A204.1 (cell line): ENCODE data around the gene IL13.

Experiments used
- FAIRE-seq: peaks from 2 replicates; lab custom pipeline; 2012; peaks lifted over from hg19 to GRCh38; lab: Jason Lieb, UNC

Gene IL13

DNA sequence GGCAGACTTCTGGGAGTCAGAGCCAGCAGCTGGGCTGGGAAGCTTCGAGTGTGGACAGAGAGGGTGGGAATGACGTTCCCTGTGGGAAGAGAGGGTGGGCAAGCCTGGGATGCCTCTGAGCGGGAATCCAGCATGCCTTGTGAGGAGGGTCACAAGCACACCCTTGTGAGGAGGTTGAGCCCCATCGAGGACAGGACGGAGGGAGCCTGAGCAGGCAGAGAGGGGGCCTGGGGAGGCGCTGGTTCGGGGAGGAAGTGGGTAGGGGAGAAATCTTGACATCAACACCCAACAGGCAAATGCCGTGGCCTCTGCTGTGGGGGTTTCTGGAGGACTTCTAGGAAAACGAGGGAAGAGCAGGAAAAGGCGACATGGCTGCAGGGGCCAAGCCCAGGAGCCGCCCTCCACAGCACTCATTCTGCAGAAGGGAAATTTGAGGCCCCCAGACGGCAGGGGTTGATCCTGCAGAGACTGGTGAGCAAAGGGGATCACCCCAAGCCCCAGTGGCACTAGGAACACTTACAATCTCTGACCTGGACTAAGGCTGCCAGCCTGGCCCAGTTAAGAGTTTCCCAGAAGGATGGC lies 1.1 kb upstream of the IL13 start:
- no peak for FAIRE-seq

DNA sequence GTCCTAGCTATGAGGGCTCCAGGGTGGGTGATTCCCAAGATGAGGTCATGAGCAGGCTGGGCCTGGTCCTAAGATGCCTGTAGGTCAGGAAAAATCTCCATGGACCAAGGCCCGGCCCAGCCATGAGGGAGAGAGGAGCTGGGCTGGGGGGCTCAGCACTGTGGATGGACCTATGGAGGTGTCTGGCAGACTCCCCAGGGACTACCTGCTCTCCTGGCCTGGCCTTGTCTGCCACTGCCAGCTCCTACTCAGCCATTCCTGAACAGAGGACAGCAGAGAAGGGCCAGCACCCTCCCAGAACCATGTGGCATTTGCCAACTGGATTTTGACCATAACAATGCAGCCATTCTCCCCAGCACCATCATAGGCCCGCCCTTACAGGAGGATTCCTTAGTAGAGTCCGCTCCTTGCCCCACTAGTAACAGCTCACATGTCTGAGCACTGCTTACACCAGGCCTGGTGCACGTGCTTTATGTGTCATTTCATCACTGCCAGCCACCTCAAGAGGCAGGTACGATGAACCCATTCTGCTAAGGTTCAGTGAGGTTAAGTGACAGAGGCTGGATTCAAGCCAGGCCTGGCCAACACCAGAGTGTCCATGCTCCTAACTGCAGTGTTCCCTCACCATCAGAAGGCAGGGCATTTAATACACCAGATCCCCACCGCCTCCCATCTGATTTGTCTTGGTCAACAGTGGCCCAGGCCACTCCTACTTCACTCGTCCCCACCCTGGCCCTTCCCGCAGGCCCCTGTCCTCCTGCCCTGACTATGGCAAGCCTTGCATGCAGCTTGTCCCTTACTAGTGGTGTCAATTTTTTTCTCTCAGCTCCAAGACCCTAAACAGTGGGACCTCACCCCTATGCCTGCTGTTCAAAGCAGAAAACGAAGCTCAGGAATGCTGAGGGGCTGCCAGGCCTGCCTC lies 669 bp downstream of the IL13 start:
- FAIRE-seq, result no peak

DNA sequence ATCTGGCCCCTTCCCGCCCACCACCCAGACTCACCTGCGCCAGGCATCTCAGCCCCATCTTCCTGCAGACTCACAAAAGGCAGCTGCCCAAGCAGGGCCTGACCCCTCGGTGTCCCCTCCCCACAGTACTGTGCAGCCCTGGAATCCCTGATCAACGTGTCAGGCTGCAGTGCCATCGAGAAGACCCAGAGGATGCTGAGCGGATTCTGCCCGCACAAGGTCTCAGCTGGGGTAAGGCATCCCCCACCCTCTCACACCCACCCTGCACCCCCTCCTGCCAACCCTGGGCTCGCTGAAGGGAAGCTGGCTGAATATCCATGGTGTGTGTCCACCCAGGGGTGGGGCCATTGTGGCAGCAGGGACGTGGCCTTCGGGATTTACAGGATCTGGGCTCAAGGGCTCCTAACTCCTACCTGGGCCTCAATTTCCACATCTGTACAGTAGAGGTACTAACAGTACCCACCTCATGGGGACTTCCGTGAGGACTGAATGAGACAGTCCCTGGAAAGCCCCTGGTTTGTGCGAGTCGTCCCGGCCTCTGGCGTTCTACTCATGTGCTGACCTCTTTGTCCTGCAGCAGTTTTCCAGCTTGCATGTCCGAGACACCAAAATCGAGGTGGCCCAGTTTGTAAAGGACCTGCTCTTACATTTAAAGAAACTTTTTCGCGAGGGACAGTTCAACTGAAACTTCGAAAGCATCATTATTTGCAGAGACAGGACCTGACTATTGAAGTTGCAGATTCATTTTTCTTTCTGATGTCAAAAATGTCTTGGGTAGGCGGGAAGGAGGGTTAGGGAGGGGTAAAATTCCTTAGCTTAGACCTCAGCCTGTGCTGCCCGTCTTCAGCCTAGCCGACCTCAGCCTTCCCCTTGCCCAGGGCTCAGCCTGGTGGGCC lies 1.9 kb downstream of the IL13 start:
- FAIRE-seq, result no peak

DNA sequence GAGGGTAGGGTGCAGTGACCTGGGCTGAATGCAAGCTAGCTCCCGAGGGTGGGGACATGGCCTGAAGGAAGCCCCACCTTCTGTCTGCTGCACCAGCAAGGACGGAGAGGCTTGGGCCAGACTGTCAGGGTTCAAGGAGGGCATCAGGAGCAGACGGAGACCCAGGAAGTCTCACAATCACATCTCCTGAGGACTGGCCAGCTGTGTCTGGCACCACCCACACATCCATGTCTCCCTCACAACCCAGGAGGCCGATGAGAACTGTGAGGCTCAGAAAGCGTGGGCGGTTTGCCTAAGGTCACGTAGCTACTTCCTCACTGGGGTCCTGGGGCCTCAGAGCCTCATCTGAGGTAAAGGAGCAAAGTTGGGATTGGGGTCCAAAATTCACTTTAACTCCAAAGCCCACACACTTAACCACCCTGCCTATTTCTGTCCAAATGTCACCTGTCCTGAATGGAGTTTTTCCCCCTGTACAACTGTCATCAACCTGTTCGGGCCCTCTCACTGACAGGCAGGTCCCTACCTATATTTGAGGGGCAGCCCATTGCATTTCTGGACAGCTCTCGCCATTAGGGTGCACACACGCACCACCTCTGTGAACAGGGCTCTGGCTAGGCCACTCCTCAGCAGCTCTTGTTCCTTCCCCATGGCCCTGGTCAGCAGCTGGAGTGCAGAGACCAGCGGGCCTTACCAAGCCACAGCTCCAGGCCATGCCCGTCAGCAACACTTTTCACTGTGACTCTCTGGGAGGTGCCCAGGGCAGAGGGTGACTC lies 3.4 kb downstream of the IL13 start:
- no peak for FAIRE-seq

DNA sequence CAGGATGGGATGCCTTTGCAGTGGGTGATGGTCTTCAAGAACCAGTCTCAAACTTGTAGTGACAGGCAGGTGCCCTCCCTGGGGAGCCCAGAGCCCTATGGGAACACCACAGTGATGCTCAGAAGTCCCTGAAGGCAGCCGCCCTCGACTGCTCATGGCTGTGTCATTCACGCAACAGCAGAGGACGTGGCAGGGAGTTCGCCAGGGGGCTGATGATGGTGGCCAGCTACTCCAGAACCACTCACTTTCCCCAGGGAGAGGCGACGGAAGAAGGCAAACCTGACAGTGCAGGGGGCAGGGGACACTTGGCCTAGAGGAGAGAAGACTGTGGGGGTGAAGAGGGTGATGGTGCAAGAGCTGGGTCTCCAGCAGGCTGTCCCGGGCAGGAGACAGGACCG lies 4.0 kb downstream of the IL13 start:
- no peak for FAIRE-seq

DNA sequence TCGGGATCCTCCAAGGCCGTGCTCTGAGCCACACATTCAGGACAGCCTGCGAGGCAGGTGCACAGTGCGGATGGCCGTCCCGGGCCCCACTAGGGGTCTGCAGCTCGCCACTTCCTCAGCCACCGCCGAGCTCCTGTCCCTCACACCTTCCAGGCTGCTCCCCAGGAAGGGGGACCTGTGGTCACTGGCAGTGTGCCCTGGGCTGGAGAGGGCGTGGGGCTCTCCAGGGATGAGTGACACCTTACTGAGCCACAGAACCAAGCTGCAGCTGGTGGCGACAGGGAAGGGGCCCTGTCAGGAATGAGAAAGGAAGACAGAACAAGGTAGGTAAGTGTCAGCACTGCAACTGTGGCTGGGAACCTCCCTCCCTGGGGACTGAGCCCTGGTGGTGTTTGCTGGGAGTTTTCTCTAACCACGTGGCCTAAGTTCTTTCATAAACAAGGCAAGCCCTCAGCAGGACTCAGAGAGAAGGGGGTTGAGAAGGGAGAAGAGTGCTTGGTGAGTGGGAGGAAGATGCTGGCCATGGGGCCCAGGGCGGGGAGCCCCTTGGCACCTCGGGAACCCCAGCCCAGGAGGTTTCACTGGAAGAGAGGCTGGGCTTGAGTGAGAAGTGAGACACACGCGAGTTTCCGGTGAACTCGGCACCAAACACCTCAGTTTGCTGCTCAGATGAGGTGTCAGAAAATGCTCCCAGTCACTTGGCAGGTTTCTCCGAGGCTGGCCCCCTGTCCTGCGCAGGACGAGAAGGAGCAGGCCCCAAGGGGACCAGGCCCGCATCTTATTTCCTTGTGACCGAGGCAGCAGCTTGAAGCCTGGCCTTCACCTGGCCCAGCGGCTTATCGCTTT lies 5.2 kb downstream of the IL13 start:
- FAIRE-seq, result no peak

DNA sequence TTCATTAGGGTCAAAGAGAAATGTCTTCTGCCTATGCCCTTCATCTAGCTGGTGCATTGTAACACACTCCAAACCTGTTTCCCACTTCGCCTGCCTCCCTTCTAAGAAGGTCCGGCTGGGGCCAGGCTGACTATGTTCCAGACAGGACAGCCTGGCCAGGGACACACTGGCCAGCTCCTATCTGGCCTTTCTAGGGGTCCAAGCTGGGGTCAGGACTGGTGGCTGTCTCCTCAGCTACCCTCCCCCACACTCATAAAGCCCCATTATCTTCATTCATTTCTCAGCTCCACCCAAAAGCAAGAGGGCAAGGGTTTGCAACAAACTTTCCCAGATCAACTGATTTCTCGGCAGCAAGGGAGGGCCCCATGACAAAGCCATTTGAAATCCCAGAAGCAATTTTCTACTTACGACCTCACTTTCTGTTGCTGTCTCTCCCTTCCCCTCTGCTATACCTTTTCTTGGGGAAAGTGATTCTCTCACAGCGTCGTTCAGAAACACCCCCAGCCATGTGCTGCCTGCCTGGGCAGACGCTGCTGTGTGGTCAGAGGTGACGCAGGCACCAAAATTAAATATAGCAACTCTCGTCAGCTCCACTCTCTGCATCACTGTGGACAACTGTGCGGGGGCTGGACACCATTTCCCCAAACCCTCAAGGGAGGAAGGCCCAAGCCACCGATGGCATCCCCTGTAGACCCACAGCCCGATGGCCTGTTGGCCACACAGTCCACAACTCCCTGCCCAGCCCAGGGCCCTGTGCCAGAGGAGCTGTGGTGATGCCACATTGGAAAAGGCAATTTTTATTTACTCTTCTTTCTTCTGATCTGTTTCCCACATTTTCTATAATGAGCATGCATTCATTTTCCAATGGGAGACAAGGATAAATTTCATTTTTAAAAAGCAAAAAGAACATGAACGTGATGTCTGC lies 6.1 kb downstream of the IL13 start:
- no peak for FAIRE-seq

DNA sequence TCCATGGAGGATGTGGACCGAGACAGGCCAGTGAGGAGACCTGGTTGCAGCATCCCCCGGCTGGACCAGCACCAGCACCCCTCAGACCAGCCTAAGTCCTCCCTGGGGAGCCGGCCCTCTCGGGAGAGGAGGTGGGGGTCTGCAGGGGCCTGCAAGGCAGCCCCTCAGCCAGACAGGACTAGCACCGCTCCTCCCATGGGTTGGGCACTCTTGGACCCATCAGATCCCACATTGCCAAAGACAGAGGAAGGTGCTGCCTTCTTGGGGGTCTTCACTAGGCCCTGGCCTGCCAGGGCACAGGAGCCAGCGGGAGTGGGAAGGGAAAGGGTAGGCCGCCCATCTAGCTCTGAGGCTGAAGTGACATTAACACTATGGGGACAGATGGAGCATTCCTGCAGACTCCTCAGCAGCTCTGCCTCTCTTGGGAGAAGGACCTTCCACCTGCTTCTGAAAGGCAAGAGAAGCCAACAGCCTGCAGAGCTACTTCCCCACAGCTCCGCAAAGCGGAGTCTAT lies 6.8 kb downstream of the IL13 start:
- no peak for FAIRE-seq

DNA sequence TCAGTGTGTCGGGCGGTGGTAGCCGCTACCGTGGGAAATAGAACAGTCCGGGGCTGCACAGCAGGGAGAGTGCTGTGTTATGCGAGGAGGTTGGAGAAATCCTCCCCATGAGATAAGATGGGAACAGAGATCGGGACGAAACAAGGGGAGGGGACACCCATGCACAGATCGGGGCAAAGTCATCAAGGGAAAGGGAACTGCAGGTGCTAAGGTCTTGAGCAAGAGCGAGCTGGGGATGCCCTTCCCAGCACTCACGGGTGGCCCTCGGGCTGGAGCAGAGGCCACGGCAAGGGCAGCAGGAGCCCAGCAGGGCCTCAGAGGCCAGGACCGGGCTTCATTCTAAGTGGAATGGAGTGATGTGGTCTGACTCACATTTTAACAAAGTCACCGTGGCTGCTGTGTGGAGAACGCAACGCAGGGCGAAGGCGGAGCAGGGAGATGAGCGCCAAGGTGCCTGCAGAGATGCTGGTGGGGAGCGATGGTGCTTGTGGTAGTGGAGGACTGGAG lies 7.7 kb downstream of the IL13 start:
- no peak for FAIRE-seq

DNA sequence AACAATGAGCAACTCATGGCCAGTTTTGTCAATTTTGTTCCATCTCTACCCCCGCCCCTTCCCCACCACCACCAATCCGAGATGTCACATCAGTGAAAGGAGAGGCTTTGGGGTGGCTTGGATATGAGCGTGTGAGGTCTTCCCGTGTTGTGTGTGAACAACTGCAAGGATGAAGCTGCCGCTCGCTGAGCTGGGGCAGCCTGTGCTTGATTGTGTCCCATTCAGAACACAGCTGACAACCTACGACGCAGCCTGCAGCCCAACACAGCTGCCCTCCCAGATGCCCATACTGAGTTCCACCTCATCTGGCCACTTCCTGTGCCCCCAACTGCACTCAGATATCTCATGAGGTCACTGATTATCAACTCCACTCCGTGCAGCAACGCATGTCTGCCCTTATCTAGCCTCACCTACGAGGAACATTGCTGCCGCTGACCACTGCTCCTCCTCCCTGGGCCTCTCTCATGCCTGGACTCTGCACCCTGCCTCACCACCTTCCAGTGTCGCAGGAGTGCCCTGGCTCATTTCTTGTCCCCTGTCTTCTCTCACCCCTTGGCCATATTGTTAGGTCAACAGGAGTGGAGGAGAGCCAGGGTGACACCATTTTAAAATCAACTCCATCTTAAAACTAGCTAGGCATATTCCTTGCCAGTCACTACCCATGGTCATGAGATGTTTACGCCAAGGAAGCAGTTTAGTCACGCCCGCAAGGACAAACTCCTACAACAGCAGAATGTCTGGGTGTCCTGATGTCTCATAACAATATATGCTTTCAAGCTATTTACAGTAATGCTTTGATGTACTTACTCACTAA lies 8.5 kb downstream of the IL13 start:
- FAIRE-seq, result no peak

DNA sequence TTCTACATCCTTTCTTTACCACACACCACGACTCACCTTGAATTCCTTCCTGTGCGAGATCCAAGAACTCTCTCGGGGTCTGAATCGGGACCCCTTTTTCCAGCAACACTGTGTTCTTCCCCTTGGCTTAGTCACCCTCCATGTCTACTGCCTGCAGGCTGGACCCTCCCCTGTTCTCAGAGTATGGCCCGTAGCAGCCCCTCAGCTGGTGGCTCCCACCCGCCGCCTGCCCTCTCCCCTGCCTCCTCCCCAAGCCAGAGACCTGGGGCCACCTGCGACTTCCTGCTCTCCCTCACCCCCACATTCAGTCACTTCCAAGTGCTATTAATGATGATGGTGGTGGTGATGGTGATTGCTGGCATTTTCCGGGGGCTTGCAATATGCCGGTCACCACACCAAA lies 9.3 kb downstream of the IL13 start:
- FAIRE-seq, result no peak

DNA sequence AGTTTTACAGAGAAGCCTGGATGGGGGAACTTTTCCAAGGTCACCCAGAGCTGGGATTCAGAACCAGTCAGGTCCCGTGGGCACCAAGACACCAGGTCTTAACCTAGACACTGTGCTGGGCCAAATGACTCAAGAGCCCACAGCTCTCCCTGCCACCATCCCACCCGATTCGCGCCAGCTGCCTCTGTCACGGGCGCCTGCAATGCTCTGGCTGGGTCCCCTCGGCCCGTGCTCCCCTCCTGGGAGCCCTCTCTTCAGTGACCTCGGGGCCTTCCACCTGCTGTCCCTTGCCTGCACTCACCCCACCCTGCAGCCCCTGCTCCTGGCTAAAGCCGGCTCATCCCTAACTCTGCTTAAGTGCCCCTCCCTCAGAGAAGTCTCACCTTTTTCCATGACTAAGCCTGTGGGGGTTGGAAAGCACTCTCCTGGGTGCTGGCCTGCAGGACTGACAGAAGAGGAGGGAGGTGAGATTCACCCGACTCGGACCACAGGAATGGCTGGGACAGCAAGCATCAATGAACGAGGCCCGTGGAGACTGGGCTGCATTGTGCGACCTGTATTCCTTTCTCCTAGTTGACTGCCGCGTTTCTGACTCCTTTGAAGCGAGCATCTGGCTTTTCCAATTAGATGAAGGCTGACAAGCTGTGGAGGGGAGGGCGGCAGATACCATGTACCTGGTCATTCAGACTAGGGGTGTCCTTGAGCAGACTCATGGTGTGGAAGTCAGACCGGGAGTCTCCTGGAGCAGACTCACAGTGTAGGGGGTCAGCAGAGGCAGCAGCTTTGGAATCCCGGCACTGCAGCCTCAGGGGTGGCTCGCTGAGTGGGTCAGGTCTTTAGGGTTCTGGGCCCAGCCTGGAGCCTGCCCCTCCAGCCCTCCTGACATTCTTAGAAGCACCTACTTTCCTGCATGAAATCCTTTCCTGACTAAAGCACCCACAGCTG lies 10.1 kb downstream of the IL13 start:
- no peak for FAIRE-seq

DNA sequence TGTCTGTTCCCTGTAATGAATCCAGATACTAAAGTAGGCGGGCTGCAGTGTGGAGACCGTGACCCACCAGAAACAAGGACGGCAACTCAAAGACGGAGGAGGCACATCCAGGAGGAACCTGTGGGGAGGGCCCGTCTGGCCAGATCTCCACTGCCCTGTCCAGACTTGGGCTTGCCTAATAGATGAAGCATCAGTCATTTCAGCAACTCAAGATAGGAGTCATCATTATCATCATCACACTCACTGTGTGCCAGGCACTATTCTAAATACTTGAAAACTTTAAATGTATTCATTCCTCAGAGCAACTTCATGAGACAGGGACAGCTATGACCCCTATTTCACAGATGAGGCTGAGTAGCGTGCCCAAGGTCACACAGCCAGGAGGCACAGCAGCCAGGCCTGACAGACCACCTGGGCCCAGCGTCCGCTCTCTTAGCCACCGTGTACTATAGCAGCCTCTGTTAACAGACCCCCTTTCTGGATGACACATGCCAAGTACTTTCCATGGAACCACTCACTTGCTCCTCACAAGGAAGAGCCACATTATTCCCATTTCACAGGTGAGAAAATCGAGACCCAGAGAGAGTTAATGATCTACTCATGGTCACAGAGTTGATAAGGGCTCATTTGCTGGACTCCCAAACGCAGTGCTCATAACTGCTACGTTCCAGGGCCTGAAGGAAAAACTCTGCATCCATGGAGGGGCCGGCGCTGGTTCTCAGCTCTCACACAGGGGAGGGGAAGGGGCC lies 10.9 kb downstream of the IL13 start:
- FAIRE-seq, result no peak

DNA sequence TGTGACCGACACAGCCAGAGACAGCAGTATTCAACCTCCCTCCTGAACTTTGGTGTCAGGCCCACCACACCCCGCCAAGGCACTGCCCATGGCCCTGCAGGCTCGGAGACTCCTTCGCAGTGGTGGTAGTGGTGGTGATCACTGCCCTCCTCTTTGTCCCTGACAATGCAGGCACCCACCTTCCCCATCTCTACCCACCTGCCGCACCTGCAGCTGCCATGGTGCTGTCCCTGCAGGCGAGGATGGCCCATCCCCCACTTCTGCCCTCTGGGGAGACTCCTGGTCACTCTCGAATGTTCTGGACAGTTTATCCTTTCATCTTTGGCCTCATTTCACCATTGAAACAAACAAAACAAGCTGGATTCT lies 11.5 kb downstream of the IL13 start:
- FAIRE-seq, result no peak

DNA sequence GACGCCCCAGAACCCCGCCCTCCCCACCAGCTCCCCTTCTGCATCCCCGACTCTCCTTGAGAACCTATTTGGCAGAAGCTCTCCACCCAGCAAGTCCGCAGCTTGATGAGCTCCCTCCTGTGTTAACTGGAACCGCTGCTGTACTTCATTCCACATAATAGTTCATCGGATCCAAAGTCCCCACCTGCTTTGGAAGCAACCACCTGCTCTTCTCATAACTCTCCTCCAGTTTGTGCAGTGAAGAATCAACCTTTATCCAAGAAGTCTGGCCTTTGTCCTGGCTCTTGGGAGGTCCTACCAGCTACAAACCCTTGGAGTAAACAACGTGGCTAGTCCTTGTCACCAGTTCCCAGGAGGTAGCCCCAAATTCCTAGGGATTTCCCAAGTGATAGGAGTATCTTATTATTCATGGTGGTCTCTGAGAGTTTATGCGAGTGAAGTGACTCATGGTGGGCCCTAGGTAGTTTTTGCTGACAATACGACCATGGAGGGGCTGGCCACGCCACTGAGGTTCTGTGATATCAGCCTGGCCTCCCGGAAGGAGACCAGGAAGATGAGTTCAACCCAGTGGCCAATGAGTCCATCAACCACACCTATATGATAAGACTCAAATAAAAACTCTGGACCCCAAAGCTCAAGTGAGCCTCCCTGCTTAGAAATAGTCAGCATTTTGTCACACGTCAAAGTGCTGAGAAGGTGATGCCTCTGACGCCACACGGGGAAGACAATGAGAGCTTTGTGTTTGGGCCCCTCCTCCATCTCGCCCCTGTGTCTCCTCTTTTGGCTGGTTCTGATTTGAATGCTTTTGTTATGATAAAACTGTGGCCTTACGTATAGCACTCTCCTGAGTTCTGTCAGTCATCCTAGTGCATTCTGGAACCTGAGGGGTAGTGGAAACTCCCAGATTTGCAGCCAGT lies 12.3 kb downstream of the IL13 start:
- no peak for FAIRE-seq

DNA sequence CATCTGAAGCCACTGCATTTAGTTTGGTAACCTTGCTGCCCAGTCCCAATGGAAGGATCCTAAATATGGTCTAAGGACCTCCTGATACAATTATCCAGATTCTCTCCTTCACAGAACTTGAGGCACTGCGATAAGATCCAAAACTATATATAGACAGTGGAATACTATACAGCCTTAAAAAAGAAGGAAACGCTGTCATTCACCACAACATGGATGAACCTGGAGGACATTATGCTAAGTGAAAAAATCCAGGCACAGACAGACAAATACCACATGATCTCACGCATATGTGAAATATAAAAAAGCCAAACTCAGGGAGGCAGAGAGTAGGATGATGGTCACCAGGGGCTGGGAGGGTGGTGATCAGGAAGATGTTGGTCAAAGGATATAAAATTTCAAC lies 13.0 kb downstream of the IL13 start:
- FAIRE-seq, result no peak
